NCI-H146 treated with DMSO at 0.1 percent for 48 hours (cell line): ENCODE data around the gene ERCC4.

Experiments used
- DNase-seq: peaks from one replicate; lab custom pipeline; 2025; ENCODE audit not compliant: unreplicated experiment; lab: John Stamatoyannopoulos, UW

The ERCC4 gene

GRCh38 chr16:13909872-13910303 is 10.1 kb upstream of the ERCC4 start:
- DNase-seq, result no peak

GRCh38 chr16:13911306-13911705 is 8.6 kb upstream of the ERCC4 start:
- no peak for DNase-seq

- no peak for DNase-seq
Observed at GRCh38 chr16:13911871-13912270, 8.1 kb upstream of the ERCC4 start.

GRCh38 chr16:13912891-13913290 is 7.1 kb upstream of the ERCC4 start:
- no peak for DNase-seq

GRCh38 chr16:13913374-13914292 is 6.3 kb upstream of the ERCC4 start:
- no peak for DNase-seq

- DNase-seq, result no peak
Observed at GRCh38 chr16:13915033-13915635, 4.8 kb upstream of the ERCC4 start.

GRCh38 chr16:13919330-13919682 is 648 bp upstream of the ERCC4 start:
- DNase-seq, result peak; percentile 65

- no peak for DNase-seq
Observed at GRCh38 chr16:13920510-13920818, 510 bp downstream of the ERCC4 start.

- no peak for DNase-seq
Observed at GRCh38 chr16:13921328-13921727, 1.4 kb downstream of the ERCC4 start.

- peak; percentile 61 for DNase-seq
Observed at GRCh38 chr16:13923703-13924298, 3.8 kb downstream of the ERCC4 start.

- DNase-seq, result no peak
Observed at GRCh38 chr16:13926464-13926863, 6.5 kb downstream of the ERCC4 start.

GRCh38 chr16:13926891-13927290 is 6.9 kb downstream of the ERCC4 start:
- no peak for DNase-seq

GRCh38 chr16:13928646-13929045 is 8.7 kb downstream of the ERCC4 start:
- DNase-seq, result no peak

GRCh38 chr16:13931845-13932244 is 11.9 kb downstream of the ERCC4 start:
- DNase-seq, result no peak

GRCh38 chr16:13935408-13935807 is 15.5 kb downstream of the ERCC4 start:
- no peak for DNase-seq

- DNase-seq, result no peak
Observed at GRCh38 chr16:13936155-13936554, 16.2 kb downstream of the ERCC4 start.

- DNase-seq, result no peak
Observed at GRCh38 chr16:13936596-13937081, 16.7 kb downstream of the ERCC4 start.

- no peak for DNase-seq
Observed at GRCh38 chr16:13937411-13937810, 17.5 kb downstream of the ERCC4 start.

- no peak for DNase-seq
Observed at GRCh38 chr16:13938480-13938879, 18.5 kb downstream of the ERCC4 start.

- no peak for DNase-seq
Observed at GRCh38 chr16:13939821-13940220, 19.9 kb downstream of the ERCC4 start.

GRCh38 chr16:13940397-13940933 is 20.5 kb downstream of the ERCC4 start:
- DNase-seq, result no peak

- DNase-seq, result no peak
Observed at GRCh38 chr16:13944816-13945215, 24.9 kb downstream of the ERCC4 start.
